ENCODE data around the gene CDT1. TPM values are rescaled to one million over a fixed set of nuclear protein-coding genes. Genes with fewer than 3 reads are reported as not detected.

CDT1 gene
- polyA plus RNA-seq, 1 experiment = 2.4 TPM

DNA sequence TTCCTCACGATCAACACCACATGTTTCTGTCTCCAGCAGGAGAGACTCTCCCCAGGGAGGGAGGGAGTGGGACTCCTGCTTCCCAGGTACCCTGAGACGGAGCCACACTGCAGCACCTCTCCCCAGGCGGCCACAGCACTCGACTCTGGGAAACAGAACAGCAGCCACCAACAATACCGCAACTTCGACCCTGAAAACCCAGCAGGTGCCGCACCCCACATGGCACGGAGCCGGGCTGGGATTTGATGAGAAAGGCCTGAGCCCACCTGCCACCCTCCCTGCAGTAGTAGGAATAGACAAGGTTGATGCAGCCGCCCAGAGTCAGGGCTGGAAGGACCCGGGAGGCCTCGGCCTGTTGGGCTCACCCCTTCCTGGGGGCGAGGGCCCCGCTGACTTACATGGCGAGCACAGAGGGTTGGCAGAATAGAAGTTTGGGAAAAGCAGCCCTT, 38.7 kb downstream of the CDT1 start:
- ChIA-PET CTCF (no interaction called here), POLR2A (no interaction called here)
- Histone ChIP-seq H3K4me3 (ENCODE audit: low read depth, low read length) (no peak overlapping the region), H3K27me3 (ENCODE audit: control insufficient read depth, insufficient read depth, low read length) (no peaks in the 10 kb centered on the region), H3K36me3 (ENCODE audit: control insufficient read depth, insufficient read depth, low read length) (peaks cover 24% of the 10 kb centered on the region)
- DNase-seq (ENCODE audit: low read depth) = no peak
- TF ChIP-seq, protein P1, sequence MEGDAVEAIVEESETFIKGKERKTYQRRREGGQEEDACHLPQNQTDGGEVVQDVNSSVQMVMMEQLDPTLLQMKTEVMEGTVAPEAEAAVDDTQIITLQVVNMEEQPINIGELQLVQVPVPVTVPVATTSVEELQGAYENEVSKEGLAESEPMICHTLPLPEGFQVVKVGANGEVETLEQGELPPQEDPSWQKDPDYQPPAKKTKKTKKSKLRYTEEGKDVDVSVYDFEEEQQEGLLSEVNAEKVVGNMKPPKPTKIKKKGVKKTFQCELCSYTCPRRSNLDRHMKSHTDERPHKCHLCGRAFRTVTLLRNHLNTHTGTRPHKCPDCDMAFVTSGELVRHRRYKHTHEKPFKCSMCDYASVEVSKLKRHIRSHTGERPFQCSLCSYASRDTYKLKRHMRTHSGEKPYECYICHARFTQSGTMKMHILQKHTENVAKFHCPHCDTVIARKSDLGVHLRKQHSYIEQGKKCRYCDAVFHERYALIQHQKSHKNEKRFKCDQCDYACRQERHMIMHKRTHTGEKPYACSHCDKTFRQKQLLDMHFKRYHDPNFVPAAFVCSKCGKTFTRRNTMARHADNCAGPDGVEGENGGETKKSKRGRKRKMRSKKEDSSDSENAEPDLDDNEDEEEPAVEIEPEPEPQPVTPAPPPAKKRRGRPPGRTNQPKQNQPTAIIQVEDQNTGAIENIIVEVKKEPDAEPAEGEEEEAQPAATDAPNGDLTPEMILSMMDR (IDR thresholded peaks at IDR 0.05; ENCODE audit: insufficient read depth, low read depth, low read length) = no peak

DNA sequence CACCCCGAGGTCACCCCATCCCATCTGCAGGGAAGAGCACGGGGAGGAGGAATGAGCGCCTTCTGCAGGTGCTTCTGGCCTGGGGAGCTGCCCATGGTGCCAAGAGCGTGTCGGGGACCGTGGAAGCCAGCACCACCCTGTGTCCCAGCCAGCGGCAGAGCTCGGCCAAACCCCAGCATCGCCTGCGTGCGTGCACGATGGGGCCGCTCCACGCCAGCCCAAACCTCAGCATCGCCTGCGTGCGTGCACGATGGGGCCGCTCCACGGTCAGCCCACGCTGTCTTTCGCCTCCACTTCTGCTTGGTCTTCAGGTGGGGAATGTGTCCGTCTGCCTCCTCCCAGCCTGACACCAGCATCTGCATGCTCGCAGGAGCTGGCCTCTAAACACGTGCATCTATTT, 39.2 kb downstream of the CDT1 start:
- ChIA-PET CTCF (interaction anchor here (0.9 kb wide), 1 partner anchor 9 kb away, joined by 3 read pairs; no protein-coding TSS in a partner anchor), POLR2A (no interaction called here)
- TF ChIP-seq, protein P1 (IDR thresholded peaks at IDR 0.05; ENCODE audit: insufficient read depth, low read depth, low read length) = no peak
- no peak for DNase-seq (ENCODE audit: low read depth)
- Histone ChIP-seq H3K4me3 (ENCODE audit: low read depth, low read length) (no peak overlapping the region), H3K27me3 (ENCODE audit: control insufficient read depth, insufficient read depth, low read length) (no peaks in the 10 kb centered on the region), H3K36me3 (ENCODE audit: control insufficient read depth, insufficient read depth, low read length) (peaks cover 26% of the 10 kb centered on the region)

DNA sequence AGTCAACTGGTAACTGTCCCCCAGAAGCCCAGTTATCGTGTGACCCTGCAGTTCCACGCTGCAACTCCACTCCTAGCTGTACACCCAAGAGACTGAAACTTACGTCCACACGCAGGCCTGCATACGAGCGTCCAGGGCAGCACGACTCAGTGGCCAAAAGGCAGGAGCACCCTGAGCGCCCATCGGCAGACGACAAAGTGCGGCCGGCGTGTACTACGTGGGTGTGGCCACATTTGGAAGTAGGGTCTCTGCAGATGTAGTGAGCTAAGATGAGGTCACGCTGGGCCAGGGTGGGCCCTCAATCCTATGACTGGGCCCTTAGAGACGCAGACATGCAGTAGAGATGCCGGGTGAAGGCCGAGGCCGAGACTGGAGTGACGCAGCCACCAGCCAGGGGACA, 39.7 kb downstream of the CDT1 start:
- POLR2A ChIA-PET = no interaction called here
- Histone ChIP-seq H3K36me3 (ENCODE audit: control insufficient read depth, insufficient read depth, low read length) (peaks cover 26% of the 10 kb centered on the region), H3K27me3 (ENCODE audit: control insufficient read depth, insufficient read depth, low read length) (no peaks in the 10 kb centered on the region), H3K4me3 (ENCODE audit: low read depth, low read length) (no peak overlapping the region)
- CTCF ChIA-PET = interaction anchor here (0.9 kb wide), 1 partner anchor 8 kb away, joined by 3 read pairs; no protein-coding TSS in a partner anchor
- no peak for DNase-seq (ENCODE audit: low read depth)
- TF ChIP-seq, protein P1 (IDR thresholded peaks at IDR 0.05; ENCODE audit: insufficient read depth, low read depth, low read length) = no peak

DNA sequence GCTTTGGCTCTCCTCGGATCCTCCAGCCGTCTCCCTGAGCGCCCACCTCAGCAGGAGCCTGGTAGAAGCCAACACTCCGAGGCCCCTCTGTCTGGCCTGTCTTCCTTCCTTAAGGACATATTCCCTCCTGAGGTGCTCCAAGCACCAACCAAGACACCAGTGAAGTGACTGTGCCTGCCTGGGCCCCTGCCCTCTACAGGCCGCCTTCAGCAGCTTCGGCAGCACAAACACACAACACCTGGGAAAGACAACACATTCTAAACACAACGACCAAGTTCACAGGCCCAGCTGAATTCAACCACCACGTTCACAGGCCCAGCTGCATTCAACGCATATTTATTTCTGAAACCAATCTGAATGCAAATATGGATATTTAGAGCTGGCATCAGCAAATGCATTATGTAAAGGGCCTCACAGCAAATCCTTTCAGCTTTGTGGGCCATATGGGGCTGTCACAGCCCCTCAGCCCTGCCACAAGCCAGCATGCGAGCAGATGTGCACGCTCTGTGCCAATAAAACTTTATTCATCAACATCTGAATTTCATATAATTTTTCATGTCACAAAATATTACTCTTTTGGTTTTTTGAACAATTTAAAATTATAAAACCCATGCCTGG, 40.9 kb downstream of the CDT1 start:
- ChIA-PET CTCF (no interaction called here), POLR2A (no interaction called here)
- no peaks in the 10 kb centered on the region for H3K27me3 ChIP-seq (ENCODE audit: control insufficient read depth, insufficient read depth, low read length)
- no peak for DNase-seq (ENCODE audit: low read depth)
- TF ChIP-seq, protein P1 (IDR thresholded peaks at IDR 0.05; ENCODE audit: insufficient read depth, low read depth, low read length) = no peak
- H3K36me3 ChIP-seq (ENCODE audit: control insufficient read depth, insufficient read depth, low read length) = peaks cover 20% of the 10 kb centered on the region
- H3K4me3 ChIP-seq (ENCODE audit: low read depth, low read length) = no peak overlapping the region

DNA sequence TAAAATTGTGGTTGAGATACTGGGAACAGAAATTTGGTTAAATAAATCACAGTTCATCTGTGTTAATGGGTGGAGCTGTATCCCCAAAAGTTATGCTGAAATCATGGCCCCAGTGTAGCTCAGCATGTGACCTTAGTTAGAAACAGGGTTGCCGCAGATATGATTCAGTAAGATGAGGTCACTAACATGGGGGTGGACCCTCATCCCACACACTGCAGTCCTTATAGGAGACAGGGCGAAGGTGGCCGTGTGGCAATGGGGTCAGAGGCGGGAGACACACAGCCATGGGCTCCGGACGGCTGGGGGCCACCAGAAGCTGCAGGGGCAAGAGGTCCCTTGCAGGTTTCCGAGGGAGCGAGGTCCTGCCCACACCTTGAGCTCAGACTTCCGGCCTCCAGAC, 42.5 kb downstream of the CDT1 start:
- peaks cover 11% of the 10 kb centered on the region for H3K36me3 ChIP-seq (ENCODE audit: control insufficient read depth, insufficient read depth, low read length)
- H3K4me3 ChIP-seq (ENCODE audit: low read depth, low read length) = no peak overlapping the region
- CTCF ChIA-PET = interaction anchor here (1.3 to 1.8 kb wide), 2 partner anchors 12 kb away, joined by 3 to 8 read pairs; no protein-coding TSS in a partner anchor
- TF ChIP-seq, protein P1 (IDR thresholded peaks at IDR 0.05; ENCODE audit: insufficient read depth, low read depth, low read length) = no peak
- no peak for DNase-seq (ENCODE audit: low read depth)
- POLR2A ChIA-PET = interaction anchor here (0.6 kb wide), 1 partner anchor 35 kb away, joined by 12 read pairs; no protein-coding TSS in a partner anchor
- H3K27me3 ChIP-seq (ENCODE audit: control insufficient read depth, insufficient read depth, low read length) = no peaks in the 10 kb centered on the region
